Fibroblast of the aortic adventitia (primary cell): ENCODE data around the gene KCNH1. TPM values are rescaled to one million over a fixed set of nuclear protein-coding genes. Genes with fewer than 3 reads are reported as not detected.

Experiments
- DNase-seq: peaks from one replicate; pipeline ENCODE4 v3.0.0-alpha.2; 2010; ENCODE audit warnings: low read depth
- H3K4me3 ChIP-seq: 2 replicates; pipeline ENCODE4 v1.5.1; 2011; ENCODE audit warnings: low read depth, mild to moderate bottlenecking, control low read depth, low read length, moderate library complexity
- total RNA-seq: library from RNA; depleted of rRNA; stranded (reverse); fragments of >200 nt; gene quantifications from 2 replicates; pipeline ENCODE4 v1.2.3, GENCODE V29; 2012; ENCODE audit warnings: low replicate concordance
- TF ChIP-seq, protein P1 (sequence below): IDR thresholded peaks from 2 replicates; pipeline ENCODE4 v1.5.1; 2011; ENCODE audit warnings: mild to moderate bottlenecking, low read length, control low read depth, inconsistent platforms; ENCODE audit not compliant: insufficient read depth

The KCNH1 gene
- not detected in 2 replicates for total RNA-seq

- peak within 1 kb of the TSS; percentile 44 for H3K4me3 ChIP-seq
- DNase-seq, result peak; percentile 42
- TF ChIP-seq, protein P1, sequence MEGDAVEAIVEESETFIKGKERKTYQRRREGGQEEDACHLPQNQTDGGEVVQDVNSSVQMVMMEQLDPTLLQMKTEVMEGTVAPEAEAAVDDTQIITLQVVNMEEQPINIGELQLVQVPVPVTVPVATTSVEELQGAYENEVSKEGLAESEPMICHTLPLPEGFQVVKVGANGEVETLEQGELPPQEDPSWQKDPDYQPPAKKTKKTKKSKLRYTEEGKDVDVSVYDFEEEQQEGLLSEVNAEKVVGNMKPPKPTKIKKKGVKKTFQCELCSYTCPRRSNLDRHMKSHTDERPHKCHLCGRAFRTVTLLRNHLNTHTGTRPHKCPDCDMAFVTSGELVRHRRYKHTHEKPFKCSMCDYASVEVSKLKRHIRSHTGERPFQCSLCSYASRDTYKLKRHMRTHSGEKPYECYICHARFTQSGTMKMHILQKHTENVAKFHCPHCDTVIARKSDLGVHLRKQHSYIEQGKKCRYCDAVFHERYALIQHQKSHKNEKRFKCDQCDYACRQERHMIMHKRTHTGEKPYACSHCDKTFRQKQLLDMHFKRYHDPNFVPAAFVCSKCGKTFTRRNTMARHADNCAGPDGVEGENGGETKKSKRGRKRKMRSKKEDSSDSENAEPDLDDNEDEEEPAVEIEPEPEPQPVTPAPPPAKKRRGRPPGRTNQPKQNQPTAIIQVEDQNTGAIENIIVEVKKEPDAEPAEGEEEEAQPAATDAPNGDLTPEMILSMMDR, result peak; percentile 57
Measured at GRCh38 chr1:211133836-211134669, at the start of gene KCNH1. Gene KCNH1, minus strand, starts transcription at chr1:211134148. Its CDS starts 203 bp downstream, at chr1:211133945.

GRCh38 chr1:211182746-211183145, 48.8 kb upstream of the KCNH1 start:
- TF ChIP-seq, protein P1, result no peak
- no peak overlapping the region for H3K4me3 ChIP-seq
- no peak for DNase-seq

GRCh38 chr1:211174375-211174774, 40.4 kb upstream of the KCNH1 start:
- no peak overlapping the region for H3K4me3 ChIP-seq
- no peak for DNase-seq
- TF ChIP-seq, protein P1, result no peak

- no peak for DNase-seq
- TF ChIP-seq, protein P1, result no peak
- H3K4me3 ChIP-seq, result no peak overlapping the region
Measured at GRCh38 chr1:211172657-211173056, 38.7 kb upstream of the KCNH1 start.

GRCh38 chr1:211169353-211169752, 35.4 kb upstream of the KCNH1 start:
- no peak for DNase-seq
- TF ChIP-seq, protein P1, result no peak
- H3K4me3 ChIP-seq, result no peak overlapping the region

- no peak for DNase-seq
- TF ChIP-seq, protein P1, result no peak
- no peak overlapping the region for H3K4me3 ChIP-seq
Measured at GRCh38 chr1:211158866-211159265, 24.9 kb upstream of the KCNH1 start.

DNA sequence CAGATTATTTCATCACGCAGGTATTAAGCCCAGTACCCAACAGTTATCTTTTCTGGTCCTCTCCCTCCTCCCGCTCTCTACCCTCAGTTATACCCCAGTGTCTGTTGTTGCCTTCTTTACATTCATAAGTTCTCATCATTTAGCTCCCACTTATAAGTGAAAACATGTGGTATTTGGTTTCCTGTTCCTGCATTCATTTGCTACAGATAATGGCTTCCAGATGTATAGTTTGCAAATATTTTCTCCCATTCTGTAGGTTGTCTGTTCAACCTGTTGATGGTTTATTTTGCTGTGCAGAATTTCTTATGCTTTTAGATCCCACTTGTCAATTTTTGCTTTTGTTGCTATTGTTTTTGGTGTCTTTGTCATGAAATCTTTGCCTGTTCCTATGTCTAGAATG, 21.1 kb upstream of the KCNH1 start:
- no peak overlapping the region for H3K4me3 ChIP-seq
- DNase-seq, result no peak
- TF ChIP-seq, protein P1, result no peak
